DMS153 treated with DMSO at 0.1 percent for 48 hours (cell line): Measurements from ENCODE around the gene P3H1.
"Not testable (repeated sequence)": the region's sequence is repeated elsewhere in the genome, so short reads cannot be mapped to it uniquely, and the experiment has no call there.

ENCODE experiments used
- DNase-seq: peaks from one replicate; lab custom pipeline; 2025; ENCODE audit not compliant: unreplicated experiment; lab: John Stamatoyannopoulos, UW

The P3H1 gene

DNA sequence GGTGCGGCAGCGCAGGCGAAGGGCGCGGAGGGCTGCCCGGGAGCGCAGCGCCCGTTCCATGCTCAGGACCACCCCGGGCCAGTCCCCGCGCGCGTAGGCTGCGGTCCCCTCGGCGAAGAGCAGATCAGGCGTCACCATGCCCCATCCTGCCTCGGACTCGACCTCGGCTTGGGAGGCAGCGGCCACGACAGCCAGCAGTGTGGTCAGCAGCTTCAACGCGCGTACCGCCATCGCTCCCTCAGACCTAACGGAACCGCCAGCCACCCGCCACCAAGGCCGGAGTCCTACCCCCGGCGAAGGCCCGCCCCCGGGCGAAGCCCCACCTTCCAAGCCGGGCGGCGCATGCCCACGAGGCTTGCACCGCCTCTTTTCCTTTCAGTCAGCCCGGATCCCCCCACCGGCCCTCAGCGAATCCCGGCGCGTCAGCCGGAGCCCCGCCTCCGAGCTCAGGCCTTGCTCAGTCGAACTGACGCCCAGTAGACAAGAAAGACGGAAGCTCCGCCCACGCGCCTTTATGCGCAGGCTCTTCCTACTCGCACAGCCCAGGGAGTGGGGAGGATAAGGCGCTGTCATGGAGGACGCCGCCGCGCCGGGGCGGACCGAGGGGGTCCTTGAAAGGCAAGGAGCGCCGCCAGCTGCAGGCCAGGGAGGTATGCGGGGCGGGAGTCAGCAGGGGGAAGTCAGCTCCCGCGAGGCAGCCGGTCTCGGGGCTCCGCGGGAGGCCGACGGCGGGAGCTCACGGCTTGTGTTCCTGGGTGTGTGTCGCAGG is at the start of gene P3H1, which contains the start of gene C1orf50:
Gene P3H1 (minus strand): TSS at position 288 of the 769 bp plus-strand sequence. CDS start 57 bp downstream, at position 231.
Gene C1orf50 (plus strand): TSS at position 509 of the 769 bp plus-strand sequence. CDS start 63 bp downstream, at position 572.
- DNase-seq: peak; percentile 99

DNA sequence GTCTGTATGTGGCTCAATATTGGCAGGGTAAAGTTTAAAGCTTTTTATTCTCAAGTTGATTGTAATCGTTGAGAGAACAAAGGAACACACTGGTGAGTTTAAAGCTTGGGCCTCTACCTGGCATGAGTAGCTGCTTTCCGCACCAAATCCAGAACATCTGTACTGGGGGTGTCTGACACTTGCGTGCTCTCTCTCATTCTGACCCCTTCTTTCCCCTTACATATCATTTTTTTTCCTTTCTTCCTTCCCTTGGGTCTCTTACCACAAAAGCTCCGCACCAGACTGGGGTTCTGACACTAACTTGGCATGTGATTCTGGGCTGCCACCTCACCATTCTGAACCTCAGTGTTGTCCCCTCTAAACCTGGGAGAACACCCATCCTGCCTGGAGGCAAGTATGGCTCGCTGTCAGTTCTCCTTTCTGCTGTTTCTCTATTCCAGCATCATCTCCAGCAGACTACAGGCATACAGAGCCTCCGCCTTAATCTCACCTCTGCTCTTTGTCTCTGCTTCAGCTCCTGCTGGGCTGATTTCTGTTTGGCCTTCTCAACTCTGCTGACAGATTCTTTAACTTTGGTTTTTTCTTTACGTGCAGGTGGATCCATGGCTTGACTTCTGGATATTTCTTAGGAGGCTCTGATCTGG is 49.2 kb upstream of the P3H1 start:
- DNase-seq: peak; percentile 83

DNA sequence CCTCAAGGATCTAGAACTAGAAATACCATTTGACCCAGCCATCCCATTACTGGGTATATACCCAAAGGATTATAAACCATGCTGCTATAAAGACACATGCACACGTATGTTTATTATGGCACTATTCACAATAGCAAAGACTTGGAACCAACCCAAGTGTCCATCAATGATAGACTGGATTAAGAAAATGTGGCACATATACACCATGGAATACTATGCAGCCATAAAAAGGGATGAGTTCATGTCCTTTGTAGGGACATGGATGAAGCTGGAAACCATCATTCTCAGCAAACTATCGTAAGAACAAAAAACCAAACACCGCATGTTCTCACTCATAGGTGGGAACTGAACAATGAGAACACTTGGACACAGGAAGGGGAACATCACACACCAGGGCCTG is 48.0 kb upstream of the P3H1 start:
- not testable (repeated sequence) for DNase-seq

DNA sequence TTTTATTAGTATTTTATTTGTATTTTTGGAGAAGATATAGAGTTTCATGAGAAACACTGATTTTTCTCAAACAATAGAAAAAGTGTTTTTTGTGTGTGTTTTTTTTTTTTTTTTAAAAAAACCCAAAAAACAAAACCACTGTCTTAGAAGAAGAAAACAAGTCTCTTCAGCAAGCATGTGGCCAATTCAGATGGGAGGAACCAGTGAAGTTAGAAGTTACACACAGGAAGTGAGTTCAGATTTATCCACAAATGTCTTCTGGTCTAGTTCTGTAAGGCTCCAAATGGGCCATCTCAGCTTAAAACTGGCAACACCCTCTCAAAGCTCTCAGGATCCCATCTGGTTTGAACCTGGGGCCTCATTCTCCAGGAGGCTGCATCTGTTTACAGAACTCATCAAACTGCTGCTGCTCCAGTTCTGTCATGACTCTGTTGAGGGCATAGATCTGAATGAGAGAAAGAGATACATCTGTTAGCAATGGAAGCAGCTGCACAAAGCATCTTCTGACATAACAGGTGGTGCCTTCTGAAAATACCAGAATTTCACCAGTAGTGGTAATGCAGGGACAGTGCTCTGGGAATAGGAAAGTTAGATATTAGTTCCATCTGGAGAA is 40.3 kb upstream of the P3H1 start:
- DNase-seq: no peak

DNA sequence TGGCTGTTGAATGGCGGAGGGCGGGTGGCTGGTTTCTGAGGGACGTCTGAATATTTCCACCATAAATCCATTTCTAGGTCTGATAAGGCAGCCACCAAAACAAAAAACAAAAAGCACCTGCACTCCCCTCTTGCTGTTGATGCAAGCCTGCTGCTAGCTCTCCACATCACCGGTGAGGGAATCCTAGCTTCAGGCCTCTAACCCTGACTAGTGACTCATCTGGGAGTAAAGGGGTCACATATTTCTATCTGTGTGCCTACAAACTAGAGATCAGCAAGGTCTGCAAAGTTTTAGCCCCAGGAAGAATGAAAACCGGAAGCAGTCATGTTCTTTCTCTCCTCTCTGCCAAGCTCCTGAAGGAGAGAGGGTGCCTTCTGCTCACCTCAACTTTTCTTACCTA is 39.8 kb upstream of the P3H1 start:
- no peak for DNase-seq

GRCh38 chr1:42806171-42806570 is 39.3 kb upstream of the P3H1 start:
- no peak for DNase-seq

- no peak for DNase-seq
These were observed 35.1 kb upstream of the P3H1 start for GRCh38 chr1:42801832-42802473.

DNA sequence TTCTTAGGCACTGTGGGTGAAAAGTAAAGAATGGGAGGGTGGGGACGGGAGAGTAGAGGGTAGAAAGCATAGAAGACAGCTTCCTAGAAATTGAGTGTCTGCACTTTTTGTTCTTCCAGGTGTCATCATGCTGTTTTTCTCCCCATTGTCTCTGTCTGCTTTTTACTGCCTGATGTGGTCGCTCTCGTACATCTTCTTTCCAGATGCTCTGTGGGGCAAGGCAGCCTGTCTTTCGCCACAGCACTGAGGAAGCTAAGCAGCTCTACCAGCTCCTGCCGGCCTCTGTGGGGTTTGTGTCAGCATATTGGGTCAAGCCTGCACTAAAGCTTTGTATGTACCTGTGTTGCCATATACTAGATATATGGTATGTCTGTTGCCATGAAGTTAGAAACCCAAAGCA is 31.2 kb upstream of the P3H1 start:
- no peak for DNase-seq

GRCh38 chr1:42797414-42797813 is 30.6 kb upstream of the P3H1 start:
- DNase-seq: no peak

DNA sequence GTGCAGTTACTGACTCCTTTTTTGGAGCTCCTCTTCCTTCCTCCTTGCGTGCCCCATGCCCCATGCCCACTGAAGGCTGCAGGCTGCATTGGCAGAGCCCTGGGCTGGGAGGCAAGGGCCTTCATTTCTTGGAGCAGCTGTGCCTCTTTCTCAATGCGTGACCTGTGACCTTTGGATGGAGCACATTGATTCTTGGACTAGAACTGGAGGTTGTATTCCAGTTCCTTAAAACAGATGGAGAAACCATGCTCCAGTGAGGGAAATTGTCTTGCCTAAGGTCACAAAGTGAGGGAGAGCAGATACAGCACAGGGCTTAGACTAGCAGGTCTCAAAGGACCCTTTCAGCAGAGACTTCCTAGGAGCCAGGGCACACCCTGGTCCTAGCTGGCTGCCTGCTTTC is 27.0 kb upstream of the P3H1 start:
- no peak for DNase-seq

GRCh38 chr1:42788021-42788420 is 21.2 kb upstream of the P3H1 start:
- no peak for DNase-seq

DNA sequence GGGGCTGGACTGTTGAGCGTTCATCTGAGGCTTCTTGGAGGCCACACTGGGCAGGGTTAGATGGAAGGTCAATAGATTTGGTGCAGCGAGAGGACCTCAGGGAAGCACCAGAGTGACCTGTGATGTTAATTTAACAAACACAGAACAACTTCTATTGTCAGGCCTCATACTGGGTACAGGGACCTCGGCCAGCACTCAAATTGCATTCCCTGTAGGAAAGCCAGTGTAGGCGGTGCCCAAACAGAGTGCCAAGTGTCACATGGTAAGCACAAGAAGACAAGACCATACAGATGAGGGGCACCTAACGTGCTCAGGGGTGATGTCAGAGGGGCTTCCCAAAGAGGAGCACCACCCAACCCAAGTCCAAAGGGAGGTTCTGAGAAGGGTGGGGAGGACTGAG is 19.3 kb upstream of the P3H1 start:
- no peak for DNase-seq

DNA sequence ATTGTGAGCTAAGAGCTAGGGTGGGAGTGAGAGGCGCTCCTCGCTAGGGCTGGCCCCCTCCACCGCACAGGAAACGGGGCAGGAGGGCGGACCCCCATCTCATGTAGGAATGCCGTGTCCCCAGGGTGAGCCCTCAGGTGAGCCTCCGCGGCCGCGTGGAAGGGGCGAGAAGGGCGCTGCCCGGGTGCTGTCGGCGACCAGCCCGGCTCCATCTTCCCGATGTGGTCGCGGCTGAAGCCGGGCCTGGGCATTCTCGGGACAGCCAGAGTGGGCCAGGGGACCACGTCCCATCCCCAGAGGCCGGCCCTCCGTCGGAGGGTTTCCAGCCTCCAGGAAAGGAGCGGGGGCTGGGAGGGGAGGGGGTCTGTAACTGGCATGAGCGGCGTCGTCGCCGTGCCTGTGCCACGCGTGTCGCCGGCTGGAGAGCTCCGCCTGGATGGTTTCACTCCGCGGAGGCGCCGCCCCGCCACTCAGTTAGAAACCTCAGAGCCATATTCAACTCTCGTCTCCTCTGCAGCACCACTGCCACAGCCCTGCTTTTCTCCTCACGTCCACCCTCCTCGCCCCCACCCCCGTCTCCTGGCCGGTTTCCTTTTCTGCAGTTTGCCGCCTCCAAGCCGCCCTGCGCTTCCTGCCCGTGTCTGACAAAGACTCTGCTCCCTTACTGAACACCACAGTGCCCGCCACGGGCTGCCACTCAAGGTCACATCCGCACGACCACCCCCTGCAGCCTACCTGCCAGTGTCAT is 18.3 kb upstream of the P3H1 start, which contains the start of gene TMEM269:
Gene TMEM269 (plus strand): TSS at position 46 of the 748 bp plus-strand sequence. CDS start 4,903 bp downstream, outside the sequence.
- no peak for DNase-seq

DNA sequence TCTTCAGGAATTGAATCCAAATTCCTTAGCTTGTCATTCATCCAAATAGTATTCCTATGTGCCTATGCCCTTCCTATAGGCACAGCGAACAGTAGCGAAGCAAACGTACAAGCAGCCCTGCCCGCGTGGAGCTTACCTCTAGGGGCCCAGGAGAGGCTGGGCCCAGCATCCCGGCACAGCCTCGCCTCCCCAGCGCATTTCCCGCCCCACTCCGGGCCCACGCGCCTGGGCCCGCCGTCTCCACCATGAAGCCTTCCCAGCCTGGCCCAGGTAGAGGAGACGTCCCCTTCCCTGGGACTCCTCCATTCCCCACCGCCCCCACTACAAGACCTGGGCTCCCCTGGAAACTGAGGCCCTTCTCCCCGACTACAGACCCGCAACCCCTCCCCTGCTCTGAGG is 17.7 kb upstream of the P3H1 start:
- DNase-seq: no peak

DNA sequence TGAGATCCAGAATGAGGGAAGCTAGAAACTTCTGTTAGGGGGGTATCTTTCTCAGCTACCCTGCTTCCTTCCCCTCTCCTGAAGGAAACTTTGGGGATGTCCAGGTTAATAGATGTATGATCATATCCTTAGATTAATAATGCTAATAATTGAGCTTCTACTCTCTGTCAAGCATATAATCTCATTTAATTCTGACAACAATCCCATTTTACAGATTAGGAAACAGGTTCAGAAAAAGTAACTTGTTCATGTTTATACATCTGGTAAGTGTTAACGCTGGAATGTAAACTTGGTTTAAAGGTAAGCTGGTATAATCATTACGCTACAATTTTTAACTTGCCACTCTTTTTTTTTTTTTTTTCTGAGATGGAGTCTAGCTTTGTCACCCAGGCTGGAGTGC is 16.3 kb upstream of the P3H1 start:
- DNase-seq: no peak

GRCh38 chr1:42780176-42780575 is 13.3 kb upstream of the P3H1 start:
- DNase-seq: no peak

- DNase-seq: no peak
These were observed 12.9 kb upstream of the P3H1 start for GRCh38 chr1:42779725-42780124.

DNA sequence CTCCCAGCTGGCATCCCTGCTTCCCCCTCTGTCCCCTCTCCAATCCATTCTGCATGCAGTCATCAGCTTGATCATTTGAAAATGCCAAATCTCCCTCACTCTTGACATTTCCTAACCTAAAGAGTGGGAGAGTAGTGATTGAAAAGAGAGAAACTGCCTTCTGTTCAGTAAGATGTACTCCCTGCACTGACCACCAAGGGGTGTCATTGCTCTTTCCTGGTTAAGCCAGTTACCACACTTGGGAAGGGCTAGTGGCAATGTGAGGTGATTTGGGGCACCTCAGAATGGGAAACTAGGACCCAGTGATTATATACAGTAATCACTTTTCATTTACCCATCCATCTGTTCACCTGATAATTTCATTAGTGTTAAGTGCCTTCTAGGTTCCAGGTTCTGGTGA is 11.0 kb upstream of the P3H1 start:
- peak; percentile 40 for DNase-seq

GRCh38 chr1:42776502-42776901 is 9.7 kb upstream of the P3H1 start:
- no peak for DNase-seq

- DNase-seq: no peak
These were observed 8.2 kb upstream of the P3H1 start for GRCh38 chr1:42774928-42775526.
